ENCODE results near the gene SOCS4.
"Not testable (repeated sequence)": the region's sequence is repeated elsewhere in the genome, so short reads cannot be mapped to it uniquely, and the experiment has no call there.

SOCS4 gene

DNA sequence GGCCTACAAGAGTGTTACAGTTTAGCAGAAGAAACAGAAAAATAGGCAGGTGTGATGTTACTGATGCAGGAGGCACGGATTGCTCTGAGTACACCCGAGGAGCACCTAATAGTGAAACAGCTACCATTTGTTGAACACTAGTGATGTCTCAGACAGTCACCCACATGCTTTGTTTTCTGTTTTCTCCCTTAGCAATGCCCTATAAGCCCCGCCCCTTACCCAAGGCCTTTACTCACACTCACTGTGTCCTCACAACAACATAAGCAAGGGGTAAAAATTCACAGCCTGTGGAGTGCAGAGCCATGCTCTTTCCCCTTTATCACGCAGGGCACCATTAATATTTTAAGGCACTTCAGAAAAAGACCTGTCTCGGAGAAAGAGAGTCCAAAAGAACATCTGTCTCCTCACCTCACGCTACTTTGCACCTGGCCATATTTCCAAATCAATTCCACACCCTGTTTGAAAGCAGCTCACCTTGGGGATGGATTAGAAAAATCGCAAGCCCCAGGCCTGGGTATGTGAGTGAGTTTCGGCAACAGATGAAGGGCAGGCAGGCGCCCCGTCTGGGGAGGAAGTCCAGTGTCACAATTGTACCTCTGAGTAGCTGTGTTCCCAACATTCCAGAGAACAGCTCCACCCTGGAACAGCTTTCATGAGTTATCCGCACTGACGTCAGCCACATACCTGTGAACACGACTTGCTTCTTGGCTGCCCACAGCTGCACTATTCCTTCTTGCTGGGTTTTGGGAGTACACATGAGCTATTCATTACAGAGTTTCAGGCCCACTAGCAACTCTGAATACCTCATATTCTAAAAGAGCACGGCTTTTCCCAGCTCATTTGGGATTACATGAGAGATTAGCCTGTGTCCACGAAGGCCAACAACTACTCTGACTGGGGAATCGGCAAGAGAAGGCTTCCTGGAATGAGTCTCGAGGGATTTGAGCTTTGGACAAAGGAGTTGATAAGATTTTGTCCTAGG, 50.4 kb downstream of the SOCS4 start:
- Histone ChIP-seq H3K9me3 (ENCODE audit: control insufficient read depth, insufficient read depth, low read length) (no peaks in the 10 kb centered on the region), H3K79me2 (ENCODE audit: control insufficient read depth, low read length) (no peaks in the 10 kb centered on the region), H3K4me3 (ENCODE audit: low read length) (no peak overlapping the region), H4K20me1 (ENCODE audit: control insufficient read depth, insufficient read depth, low read depth, low read length) (no peaks in the 10 kb centered on the region), H3K4me2 (ENCODE audit: low read length) (no peak overlapping the region), H3K36me3 (ENCODE audit: control insufficient read depth, low read length) (no peaks in the 10 kb centered on the region), H3K4me1 (ENCODE audit: control insufficient read depth, low read length) (peaks cover 12% of the 10 kb centered on the region), H3K27ac (ENCODE audit: low read depth, low read length) (no peak overlapping the region), H3K9me2 (replicated peaks; ENCODE audit: control insufficient read depth, low read length) (no peaks in the 10 kb centered on the region), H3F3A (ENCODE audit: control insufficient read depth, insufficient read depth) (0 out of 2 replicates have a peak, but pooled peaks cover 5% of the 10 kb centered on the region), H3K27me3 (ENCODE audit: control insufficient read depth, low read length) (no peaks in the 10 kb centered on the region)
- TF ChIP-seq EZH2phosphoT487 (IDR thresholded peaks at IDR 0.05; ENCODE audit: borderline replicate concordance, low read length): no peak
- TF ChIP-seq, protein P1, sequence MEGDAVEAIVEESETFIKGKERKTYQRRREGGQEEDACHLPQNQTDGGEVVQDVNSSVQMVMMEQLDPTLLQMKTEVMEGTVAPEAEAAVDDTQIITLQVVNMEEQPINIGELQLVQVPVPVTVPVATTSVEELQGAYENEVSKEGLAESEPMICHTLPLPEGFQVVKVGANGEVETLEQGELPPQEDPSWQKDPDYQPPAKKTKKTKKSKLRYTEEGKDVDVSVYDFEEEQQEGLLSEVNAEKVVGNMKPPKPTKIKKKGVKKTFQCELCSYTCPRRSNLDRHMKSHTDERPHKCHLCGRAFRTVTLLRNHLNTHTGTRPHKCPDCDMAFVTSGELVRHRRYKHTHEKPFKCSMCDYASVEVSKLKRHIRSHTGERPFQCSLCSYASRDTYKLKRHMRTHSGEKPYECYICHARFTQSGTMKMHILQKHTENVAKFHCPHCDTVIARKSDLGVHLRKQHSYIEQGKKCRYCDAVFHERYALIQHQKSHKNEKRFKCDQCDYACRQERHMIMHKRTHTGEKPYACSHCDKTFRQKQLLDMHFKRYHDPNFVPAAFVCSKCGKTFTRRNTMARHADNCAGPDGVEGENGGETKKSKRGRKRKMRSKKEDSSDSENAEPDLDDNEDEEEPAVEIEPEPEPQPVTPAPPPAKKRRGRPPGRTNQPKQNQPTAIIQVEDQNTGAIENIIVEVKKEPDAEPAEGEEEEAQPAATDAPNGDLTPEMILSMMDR (IDR thresholded peaks at IDR 0.05; ENCODE audit: low read depth, low read length, poor library complexity, severe bottlenecking): no peak

GRCh38 chr14:55079961-55080360, 52.9 kb downstream of the SOCS4 start:
- H3K36me3 ChIP-seq (ENCODE audit: control insufficient read depth, low read length); H3K9me2 ChIP-seq (replicated peaks; ENCODE audit: control insufficient read depth, low read length); H3K4me1 ChIP-seq (ENCODE audit: control insufficient read depth, low read length); H3K4me3 ChIP-seq (ENCODE audit: low read length); H3K27me3 ChIP-seq (ENCODE audit: control insufficient read depth, low read length); H3F3A ChIP-seq (ENCODE audit: control insufficient read depth, insufficient read depth); H3K4me2 ChIP-seq (ENCODE audit: low read length); H3K79me2 ChIP-seq (ENCODE audit: control insufficient read depth, low read length); H3K27ac ChIP-seq (ENCODE audit: low read depth, low read length); H3K9me3 ChIP-seq (ENCODE audit: control insufficient read depth, insufficient read depth, low read length); H4K20me1 ChIP-seq (ENCODE audit: control insufficient read depth, insufficient read depth, low read depth, low read length): not testable (repeated sequence)

DNA sequence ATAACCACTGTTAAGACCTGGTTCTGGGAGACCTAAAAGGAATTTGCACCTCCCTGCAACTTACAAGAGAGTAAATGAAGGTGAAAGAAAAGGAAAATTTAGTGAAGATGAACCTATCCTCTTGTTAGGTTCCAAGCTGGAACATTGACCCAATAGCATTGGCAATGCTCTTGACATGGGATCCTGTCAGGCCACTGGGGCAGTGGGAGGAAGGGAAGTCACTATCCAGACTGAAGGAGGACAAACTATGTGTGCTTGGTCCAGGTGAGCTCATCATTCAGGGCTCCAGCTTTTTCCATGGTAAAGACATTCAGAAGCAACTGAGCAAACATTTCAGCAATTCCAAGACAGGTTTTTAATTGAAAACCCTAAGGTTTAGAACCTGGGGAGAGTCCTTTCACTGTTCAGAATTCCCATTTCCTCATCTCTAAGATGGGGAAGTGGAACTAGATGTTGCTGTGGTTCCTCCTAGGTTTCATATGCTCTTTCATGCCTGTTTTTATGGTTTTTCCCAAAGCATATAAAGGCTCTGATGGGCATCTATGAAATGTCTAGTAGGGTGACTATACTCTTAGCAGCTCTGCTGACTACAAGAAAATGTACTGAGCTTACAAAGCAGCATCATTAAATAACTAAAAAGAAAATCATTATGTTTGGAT, 57.5 kb downstream of the SOCS4 start:
- Histone ChIP-seq H3K36me3 (ENCODE audit: control insufficient read depth, low read length) (no peaks in the 10 kb centered on the region), H3K9me3 (ENCODE audit: control insufficient read depth, insufficient read depth, low read length) (no peaks in the 10 kb centered on the region), H3K4me1 (ENCODE audit: control insufficient read depth, low read length) (peaks cover 3% of the 10 kb centered on the region; the same call in 1 of the 2 replicates), H3K9me2 (replicated peaks; ENCODE audit: control insufficient read depth, low read length) (no peaks in the 10 kb centered on the region), H3K79me2 (ENCODE audit: control insufficient read depth, low read length) (no peaks in the 10 kb centered on the region), H3K4me2 (ENCODE audit: low read length) (no peak overlapping the region), H3K4me3 (ENCODE audit: low read length) (no peak overlapping the region), H3K27me3 (ENCODE audit: control insufficient read depth, low read length) (no peaks in the 10 kb centered on the region), H3F3A (ENCODE audit: control insufficient read depth, insufficient read depth) (no peaks in the 10 kb centered on the region), H3K27ac (ENCODE audit: low read depth, low read length) (no peak overlapping the region), H4K20me1 (ENCODE audit: control insufficient read depth, insufficient read depth, low read depth, low read length) (no peaks in the 10 kb centered on the region)
- no peak for TF ChIP-seq EZH2phosphoT487 (IDR thresholded peaks at IDR 0.05; ENCODE audit: borderline replicate concordance, low read length)

DNA sequence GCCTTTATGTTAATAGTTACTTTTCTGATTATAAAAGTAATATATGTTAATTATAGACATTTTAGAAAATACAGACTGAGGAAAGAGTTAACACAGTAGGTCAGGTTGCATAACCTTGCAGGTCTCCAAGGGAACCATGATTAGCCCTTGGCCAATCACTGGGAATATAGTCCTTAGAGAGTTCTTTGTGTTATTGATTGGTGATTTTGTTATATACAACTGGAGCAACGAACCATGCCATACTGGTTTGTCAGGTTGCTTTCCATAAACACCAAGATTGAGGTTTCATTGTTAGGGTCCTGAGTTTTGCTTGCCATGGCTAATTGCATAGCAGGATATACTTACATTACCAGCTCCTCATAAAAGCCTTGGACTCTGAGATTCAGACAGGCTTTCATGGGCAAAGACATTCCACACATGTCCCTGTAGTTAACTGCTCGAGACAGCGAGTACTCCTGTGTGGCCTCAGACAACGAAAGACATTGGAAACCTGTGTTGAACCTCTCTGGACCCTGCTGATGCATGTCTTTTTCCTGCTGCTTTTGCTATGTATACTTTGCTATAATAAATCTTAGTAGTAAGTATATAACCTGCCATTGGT, 58.1 kb downstream of the SOCS4 start:
- no peaks in the 10 kb centered on the region for H3K9me2 ChIP-seq (replicated peaks; ENCODE audit: control insufficient read depth, low read length)
- no peak overlapping the region for H3K27ac ChIP-seq (ENCODE audit: low read depth, low read length)
- H3K4me3 ChIP-seq (ENCODE audit: low read length): no peak overlapping the region
- no peaks in the 10 kb centered on the region for H3F3A ChIP-seq (ENCODE audit: control insufficient read depth, insufficient read depth)
- peaks cover 3% of the 10 kb centered on the region; the same call in 1 of the 2 replicates for H3K4me1 ChIP-seq (ENCODE audit: control insufficient read depth, low read length)
- no peaks in the 10 kb centered on the region for H4K20me1 ChIP-seq (ENCODE audit: control insufficient read depth, insufficient read depth, low read depth, low read length)
- no peak overlapping the region for H3K4me2 ChIP-seq (ENCODE audit: low read length)
- H3K27me3 ChIP-seq (ENCODE audit: control insufficient read depth, low read length): no peaks in the 10 kb centered on the region
- no peaks in the 10 kb centered on the region for H3K9me3 ChIP-seq (ENCODE audit: control insufficient read depth, insufficient read depth, low read length)
- H3K79me2 ChIP-seq (ENCODE audit: control insufficient read depth, low read length): no peaks in the 10 kb centered on the region
- no peaks in the 10 kb centered on the region for H3K36me3 ChIP-seq (ENCODE audit: control insufficient read depth, low read length)
- no peak for TF ChIP-seq EZH2phosphoT487 (IDR thresholded peaks at IDR 0.05; ENCODE audit: borderline replicate concordance, low read length)
- TF ChIP-seq, protein P1 (IDR thresholded peaks at IDR 0.05; ENCODE audit: low read depth, low read length, poor library complexity, severe bottlenecking): no peak
